ENCODE measurements around the gene NMNAT2. TPM values are rescaled to one million over a fixed set of nuclear protein-coding genes. Genes with fewer than 3 reads are reported as not detected.

NMNAT2 gene
- total and polyA plus RNA-seq, 2 experiments from 2014 or later, result 3.6 to 10.0 TPM

DNA sequence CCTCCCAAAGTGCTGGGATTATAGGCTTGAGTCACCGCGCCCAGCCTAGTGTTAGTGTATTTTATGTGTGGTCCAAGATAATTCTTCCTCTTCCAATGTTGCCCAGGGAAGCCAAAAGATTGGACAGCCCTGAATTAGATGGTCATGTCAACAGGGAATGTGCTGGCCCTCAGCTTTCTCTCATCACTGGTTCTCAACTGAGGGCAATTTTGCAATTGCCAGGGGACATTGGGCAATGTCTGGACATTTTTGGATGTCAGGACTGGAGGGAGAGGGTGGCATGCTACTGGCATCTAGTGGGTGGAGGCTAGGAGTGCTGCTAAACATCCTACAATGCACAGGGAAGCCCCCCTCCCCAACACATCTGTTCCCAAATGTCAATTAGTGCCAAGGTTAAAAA is 137.1 kb downstream of the NMNAT2 start:
- H3K4me3 Mint-ChIP-seq, result no peak overlapping the region
- Histone ChIP-seq H3K27me3 (ENCODE audit: insufficient read depth) (no peaks in the 10 kb centered on the region), H3K4me1 (ENCODE audit: insufficient read depth) (peaks cover 18% of the 10 kb centered on the region), H3K27ac (ENCODE audit: low read depth) (no peak overlapping the region), H3K9me2 (ENCODE audit: insufficient read depth) (no peaks in the 10 kb centered on the region), H3K4me3 (no peak overlapping the region), H3K79me2 (replicated peaks; ENCODE audit: insufficient read depth) (no peaks in the 10 kb centered on the region), H3K4me2 (no peak overlapping the region), H3F3A (replicated peaks; ENCODE audit: low read depth) (peaks cover 6% of the 10 kb centered on the region; the same call in 1 of the 2 replicates), H2AFZ (no peak overlapping the region), H3K36me3 (ENCODE audit: insufficient read depth) (no peaks in the 10 kb centered on the region), H4K20me1 (replicated peaks; ENCODE audit: insufficient read depth) (no peaks in the 10 kb centered on the region)
- H3K9me3 Mint-ChIP-seq, result no peaks in the 10 kb centered on the region; the same call in 2 of the 3 replicates
- TF ChIP-seq, protein P1, sequence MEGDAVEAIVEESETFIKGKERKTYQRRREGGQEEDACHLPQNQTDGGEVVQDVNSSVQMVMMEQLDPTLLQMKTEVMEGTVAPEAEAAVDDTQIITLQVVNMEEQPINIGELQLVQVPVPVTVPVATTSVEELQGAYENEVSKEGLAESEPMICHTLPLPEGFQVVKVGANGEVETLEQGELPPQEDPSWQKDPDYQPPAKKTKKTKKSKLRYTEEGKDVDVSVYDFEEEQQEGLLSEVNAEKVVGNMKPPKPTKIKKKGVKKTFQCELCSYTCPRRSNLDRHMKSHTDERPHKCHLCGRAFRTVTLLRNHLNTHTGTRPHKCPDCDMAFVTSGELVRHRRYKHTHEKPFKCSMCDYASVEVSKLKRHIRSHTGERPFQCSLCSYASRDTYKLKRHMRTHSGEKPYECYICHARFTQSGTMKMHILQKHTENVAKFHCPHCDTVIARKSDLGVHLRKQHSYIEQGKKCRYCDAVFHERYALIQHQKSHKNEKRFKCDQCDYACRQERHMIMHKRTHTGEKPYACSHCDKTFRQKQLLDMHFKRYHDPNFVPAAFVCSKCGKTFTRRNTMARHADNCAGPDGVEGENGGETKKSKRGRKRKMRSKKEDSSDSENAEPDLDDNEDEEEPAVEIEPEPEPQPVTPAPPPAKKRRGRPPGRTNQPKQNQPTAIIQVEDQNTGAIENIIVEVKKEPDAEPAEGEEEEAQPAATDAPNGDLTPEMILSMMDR (conservative IDR thresholded peaks at IDR 0.05; ENCODE audit: low read depth in 2 of 2), result peak in 1 of 2 experiments; percentile 38; a peak in 2 of 4 replicates
- TF ChIP-seq NANOG (IDR thresholded peaks at IDR 0.05; ENCODE audit: borderline replicate concordance), result no peak
- TF ChIP-seq, protein P2, sequence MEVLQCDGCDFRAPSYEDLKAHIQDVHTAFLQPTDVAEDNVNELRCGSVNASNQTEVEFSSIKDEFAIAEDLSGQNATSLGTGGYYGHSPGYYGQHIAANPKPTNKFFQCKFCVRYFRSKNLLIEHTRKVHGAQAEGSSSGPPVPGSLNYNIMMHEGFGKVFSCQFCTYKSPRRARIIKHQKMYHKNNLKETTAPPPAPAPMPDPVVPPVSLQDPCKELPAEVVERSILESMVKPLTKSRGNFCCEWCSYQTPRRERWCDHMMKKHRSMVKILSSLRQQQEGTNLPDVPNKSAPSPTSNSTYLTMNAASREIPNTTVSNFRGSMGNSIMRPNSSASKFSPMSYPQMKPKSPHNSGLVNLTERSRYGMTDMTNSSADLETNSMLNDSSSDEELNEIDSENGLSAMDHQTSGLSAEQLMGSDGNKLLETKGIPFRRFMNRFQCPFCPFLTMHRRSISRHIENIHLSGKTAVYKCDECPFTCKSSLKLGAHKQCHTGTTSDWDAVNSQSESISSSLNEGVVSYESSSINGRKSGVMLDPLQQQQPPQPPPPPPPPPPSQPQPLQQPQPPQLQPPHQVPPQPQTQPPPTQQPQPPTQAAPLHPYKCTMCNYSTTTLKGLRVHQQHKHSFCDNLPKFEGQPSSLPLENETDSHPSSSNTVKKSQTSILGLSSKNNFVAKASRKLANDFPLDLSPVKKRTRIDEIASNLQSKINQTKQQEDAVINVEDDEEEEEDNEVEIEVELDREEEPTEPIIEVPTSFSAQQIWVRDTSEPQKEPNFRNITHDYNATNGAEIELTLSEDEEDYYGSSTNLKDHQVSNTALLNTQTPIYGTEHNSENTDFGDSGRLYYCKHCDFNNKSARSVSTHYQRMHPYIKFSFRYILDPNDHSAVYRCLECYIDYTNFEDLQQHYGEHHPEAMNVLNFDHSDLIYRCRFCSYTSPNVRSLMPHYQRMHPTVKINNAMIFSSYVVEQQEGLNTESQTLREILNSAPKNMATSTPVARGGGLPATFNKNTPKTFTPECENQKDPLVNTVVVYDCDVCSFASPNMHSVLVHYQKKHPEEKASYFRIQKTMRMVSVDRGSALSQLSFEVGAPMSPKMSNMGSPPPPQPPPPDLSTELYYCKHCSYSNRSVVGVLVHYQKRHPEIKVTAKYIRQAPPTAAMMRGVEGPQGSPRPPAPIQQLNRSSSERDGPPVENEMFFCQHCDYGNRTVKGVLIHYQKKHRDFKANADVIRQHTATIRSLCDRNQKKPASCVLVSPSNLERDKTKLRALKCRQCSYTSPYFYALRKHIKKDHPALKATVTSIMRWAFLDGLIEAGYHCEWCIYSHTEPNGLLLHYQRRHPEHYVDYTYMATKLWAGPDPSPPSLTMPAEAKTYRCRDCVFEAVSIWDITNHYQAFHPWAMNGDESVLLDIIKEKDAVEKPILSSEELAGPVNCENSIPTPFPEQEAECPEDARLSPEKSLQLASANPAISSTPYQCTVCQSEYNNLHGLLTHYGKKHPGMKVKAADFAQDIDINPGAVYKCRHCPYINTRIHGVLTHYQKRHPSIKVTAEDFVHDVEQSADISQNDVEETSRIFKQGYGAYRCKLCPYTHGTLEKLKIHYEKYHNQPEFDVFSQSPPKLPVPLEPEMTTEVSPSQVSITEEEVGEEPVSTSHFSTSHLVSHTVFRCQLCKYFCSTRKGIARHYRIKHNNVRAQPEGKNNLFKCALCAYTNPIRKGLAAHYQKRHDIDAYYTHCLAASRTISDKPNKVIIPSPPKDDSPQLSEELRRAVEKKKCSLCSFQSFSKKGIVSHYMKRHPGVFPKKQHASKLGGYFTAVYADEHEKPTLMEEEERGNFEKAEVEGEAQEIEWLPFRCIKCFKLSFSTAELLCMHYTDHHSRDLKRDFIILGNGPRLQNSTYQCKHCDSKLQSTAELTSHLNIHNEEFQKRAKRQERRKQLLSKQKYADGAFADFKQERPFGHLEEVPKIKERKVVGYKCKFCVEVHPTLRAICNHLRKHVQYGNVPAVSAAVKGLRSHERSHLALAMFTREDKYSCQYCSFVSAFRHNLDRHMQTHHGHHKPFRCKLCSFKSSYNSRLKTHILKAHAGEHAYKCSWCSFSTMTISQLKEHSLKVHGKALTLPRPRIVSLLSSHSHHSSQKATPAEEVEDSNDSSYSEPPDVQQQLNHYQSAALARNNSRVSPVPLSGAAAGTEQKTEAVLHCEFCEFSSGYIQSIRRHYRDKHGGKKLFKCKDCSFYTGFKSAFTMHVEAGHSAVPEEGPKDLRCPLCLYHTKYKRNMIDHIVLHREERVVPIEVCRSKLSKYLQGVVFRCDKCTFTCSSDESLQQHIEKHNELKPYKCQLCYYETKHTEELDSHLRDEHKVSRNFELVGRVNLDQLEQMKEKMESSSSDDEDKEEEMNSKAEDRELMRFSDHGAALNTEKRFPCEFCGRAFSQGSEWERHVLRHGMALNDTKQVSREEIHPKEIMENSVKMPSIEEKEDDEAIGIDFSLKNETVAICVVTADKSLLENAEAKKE (CRISPR knock-in tag; IDR thresholded peaks at IDR 0.05), result no peak
- no peak for TF ChIP-seq ZNF331 (CRISPR knock-in tag; IDR thresholded peaks at IDR 0.05; ENCODE audit: low read depth)
- no peak for TF ChIP-seq ZNF114 (CRISPR knock-in tag; IDR thresholded peaks at IDR 0.05)
- no peak for TF ChIP-seq EZH2phosphoT487 (IDR thresholded peaks at IDR 0.05; ENCODE audit: unreplicated experiment)
- no peak for TF ChIP-seq POLR2AphosphoS5 (IDR thresholded peaks at IDR 0.05; ENCODE audit: low read depth)
- ATAC-seq, result peak; percentile 11
- no peak overlapping the region for H3K27ac Mint-ChIP-seq
- peaks cover 32% of the 10 kb centered on the region for H3K4me1 Mint-ChIP-seq
- no peak for DNase-seq (ENCODE audit: low spot score)
- H3K36me3 Mint-ChIP-seq (ENCODE audit: low read depth), result no peaks in the 10 kb centered on the region
- H3K27me3 Mint-ChIP-seq (ENCODE audit: insufficient read depth, low read depth, poor library complexity), result no peaks in the 10 kb centered on the region
